HS-27A (cell line): ENCODE results near the gene SLC22A16.

Source experiments
- DNase-seq: peaks from one replicate; pipeline ENCODE4 v3.0.0-alpha.2; 2012; ENCODE audit warnings: low read depth, missing footprints

Gene SLC22A16

DNA sequence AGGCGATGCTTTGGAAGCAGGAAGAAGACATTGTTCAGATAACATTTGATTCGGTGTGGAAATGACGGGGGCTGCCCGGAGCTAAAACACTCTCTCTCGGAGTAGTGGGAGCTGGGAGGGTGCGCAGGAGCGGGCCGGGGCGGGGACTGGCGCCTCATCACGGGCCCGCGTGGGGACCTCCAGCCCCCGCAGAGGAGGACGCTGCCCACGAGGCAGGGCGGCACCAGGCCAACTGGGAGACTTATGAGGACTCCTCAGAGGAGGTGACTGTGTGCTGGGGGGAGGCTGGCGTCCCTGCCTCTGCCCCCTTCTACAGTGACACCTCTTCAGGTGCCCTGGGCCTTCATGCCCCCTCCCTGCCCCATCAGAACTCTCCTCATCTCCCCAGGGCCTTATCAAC is 76.2 kb downstream of the SLC22A16 start:
- no peak for DNase-seq

GRCh38 chr6:110399219-110400071 is 77.0 kb downstream of the SLC22A16 start:
- no peak for DNase-seq

GRCh38 chr6:110398778-110399177 is 77.6 kb downstream of the SLC22A16 start:
- DNase-seq = no peak

GRCh38 chr6:110395221-110395620 is 81.2 kb downstream of the SLC22A16 start:
- DNase-seq = no peak

DNA sequence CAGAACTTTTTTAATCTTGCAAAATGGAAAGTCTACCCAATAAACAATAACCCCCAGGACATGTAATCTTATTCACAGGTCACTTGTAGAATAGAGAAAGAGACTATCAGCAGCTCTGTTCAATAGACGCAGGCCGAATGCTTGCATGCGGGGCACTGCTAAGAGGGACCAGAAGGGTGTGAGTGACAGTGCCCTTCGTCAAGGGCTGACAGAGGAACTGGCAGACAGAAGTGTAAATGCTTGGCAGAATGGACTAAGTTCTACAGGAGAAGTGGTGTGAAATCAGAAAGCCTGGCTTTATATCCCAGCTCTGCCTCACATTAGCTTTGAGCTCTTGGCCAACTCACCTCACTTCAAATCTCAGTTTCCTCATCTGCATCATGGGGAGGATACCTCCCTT is 82.0 kb downstream of the SLC22A16 start:
- DNase-seq = no peak

- DNase-seq = no peak
Observed at GRCh38 chr6:110392727-110393126, 83.7 kb downstream of the SLC22A16 start.

DNA sequence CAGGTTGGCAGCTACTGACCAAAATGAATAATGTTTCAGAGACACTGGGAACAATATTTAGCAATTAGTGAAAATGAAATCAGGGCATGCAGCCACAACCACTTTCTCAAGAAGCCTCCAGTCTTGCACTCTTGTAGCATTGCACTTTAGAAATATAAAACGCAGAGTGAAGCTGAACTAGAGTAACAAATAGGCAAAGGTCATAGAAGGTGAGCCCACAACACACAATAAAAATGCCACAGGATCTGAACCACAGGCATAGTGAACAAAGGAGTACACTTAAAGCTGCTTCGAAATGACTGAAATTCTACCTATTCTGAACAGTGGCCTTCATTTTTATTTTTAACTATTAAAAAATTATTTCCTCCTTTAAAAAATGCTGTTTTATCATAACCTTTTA is 86.0 kb downstream of the SLC22A16 start:
- DNase-seq = no peak

- DNase-seq = no peak
Observed at GRCh38 chr6:110389689-110390382, 86.6 kb downstream of the SLC22A16 start.

- no peak for DNase-seq
Observed at GRCh38 chr6:110387986-110388385, 88.4 kb downstream of the SLC22A16 start.

DNA sequence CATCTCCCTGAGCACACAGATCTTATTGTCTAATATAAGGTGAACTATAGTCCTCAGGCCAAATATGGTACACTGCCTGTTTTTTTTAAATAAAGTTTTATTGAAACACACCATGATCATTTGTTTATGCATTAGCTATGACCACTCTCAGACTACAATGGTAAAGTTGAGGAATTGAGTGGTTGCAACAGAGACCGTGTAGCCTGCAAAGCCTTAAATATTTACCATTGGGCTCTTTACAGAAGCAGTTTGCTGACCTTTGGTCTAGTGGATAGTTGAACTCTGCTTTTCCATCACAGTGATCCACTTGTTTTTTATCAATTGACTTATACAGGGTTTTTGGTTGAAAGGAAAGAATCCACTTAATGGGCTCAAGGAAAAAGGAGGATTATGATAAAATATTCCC is 91.0 kb downstream of the SLC22A16 start:
- no peak for DNase-seq

DNA sequence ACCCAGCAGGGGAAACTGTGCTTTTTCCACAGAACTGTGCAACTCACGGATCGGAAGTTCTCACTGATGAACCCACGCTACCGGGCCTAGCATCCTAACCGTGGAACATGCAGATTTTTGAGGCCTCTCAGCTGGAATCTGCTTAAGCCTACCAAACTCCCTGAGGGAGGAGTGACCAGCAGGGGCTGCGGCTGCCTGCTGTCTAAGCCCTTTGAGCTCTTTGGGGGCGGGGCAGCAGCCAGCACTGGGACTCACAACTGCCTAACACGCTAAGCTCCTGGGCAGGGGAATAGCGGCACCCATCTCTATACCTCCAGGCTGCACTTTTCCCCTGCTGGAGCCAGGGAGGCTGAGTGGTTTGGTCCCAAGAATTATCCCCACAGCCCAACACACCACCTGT is 97.9 kb downstream of the SLC22A16 start:
- no peak for DNase-seq
